Activated gamma-delta T cell treated with anti-CD3 and anti-CD28 coated beads, Interleukin-2, amount 50 U/mL, for 16 hours (primary cell): ENCODE results near the gene TTC28.
"Not testable (repeated sequence)": the region's sequence is repeated elsewhere in the genome, so short reads cannot be mapped to it uniquely, and the experiment has no call there.

Experiments used
- DNase-seq: peaks from one replicate; pipeline ENCODE4 v3.0.0-alpha.2; 2020; ENCODE audit warnings: low read depth

Gene TTC28

GRCh38 chr22:28674121-28674563 lies 5.5 kb downstream of the TTC28 start:
- DNase-seq: no peak

GRCh38 chr22:28670756-28671155 lies 8.9 kb downstream of the TTC28 start:
- no peak for DNase-seq

GRCh38 chr22:28670161-28670560 lies 9.5 kb downstream of the TTC28 start:
- no peak for DNase-seq

GRCh38 chr22:28669387-28669786 lies 10.3 kb downstream of the TTC28 start:
- no peak for DNase-seq

- not testable (repeated sequence) for DNase-seq
These were observed 16.1 kb downstream of the TTC28 start for GRCh38 chr22:28663569-28663942.

- no peak for DNase-seq
These were observed 21.2 kb downstream of the TTC28 start for GRCh38 chr22:28658448-28658847.

- no peak for DNase-seq
These were observed 23.5 kb downstream of the TTC28 start for GRCh38 chr22:28656181-28656580.

- no peak for DNase-seq
These were observed 29.2 kb downstream of the TTC28 start for GRCh38 chr22:28650463-28650862.

GRCh38 chr22:28648792-28649191 lies 30.8 kb downstream of the TTC28 start:
- no peak for DNase-seq

GRCh38 chr22:28647216-28647615 lies 32.4 kb downstream of the TTC28 start:
- no peak for DNase-seq

- no peak for DNase-seq
These were observed 40.3 kb downstream of the TTC28 start for GRCh38 chr22:28639321-28639720.

GRCh38 chr22:28637225-28637624 lies 42.4 kb downstream of the TTC28 start:
- DNase-seq: no peak

- DNase-seq: no peak
These were observed 49.5 kb downstream of the TTC28 start for GRCh38 chr22:28630177-28630574.

- DNase-seq: no peak
These were observed 50.0 kb downstream of the TTC28 start for GRCh38 chr22:28629420-28630176.

- DNase-seq: no peak
These were observed 50.9 kb downstream of the TTC28 start for GRCh38 chr22:28628766-28629165.

- DNase-seq: no peak
These were observed 51.8 kb downstream of the TTC28 start for GRCh38 chr22:28627791-28628190.

GRCh38 chr22:28620244-28620922 lies 59.3 kb downstream of the TTC28 start:
- DNase-seq: no peak

GRCh38 chr22:28619236-28619635 lies 60.4 kb downstream of the TTC28 start:
- no peak for DNase-seq

GRCh38 chr22:28615423-28615822 lies 64.2 kb downstream of the TTC28 start:
- DNase-seq: not testable (repeated sequence)

GRCh38 chr22:28609921-28610320 lies 69.7 kb downstream of the TTC28 start:
- no peak for DNase-seq

GRCh38 chr22:28608546-28608945 lies 71.1 kb downstream of the TTC28 start:
- DNase-seq: no peak

- no peak for DNase-seq
These were observed 71.8 kb downstream of the TTC28 start for GRCh38 chr22:28607795-28608194.

GRCh38 chr22:28604966-28605761 lies 74.5 kb downstream of the TTC28 start:
- DNase-seq: no peak
